Coronary artery (tissue), 2 donors: ENCODE measurements around the gene TMEM248.

Source experiments
- DNase-seq: peaks from one replicate; pipeline ENCODE4 v3.0.0-alpha.2; 2017; ENCODE audit warnings: low spot score
- H3K27ac ChIP-seq, 2 donors: fragments of 200-600 bp; sonication (generic); one replicate each; pipeline ENCODE4 v1.5.1; 2016 to 2019
- H3K4me3 ChIP-seq: fragments of 200-600 bp; sonication (generic); 2 replicates; pipeline ENCODE4 v1.5.1; 2016; ENCODE audit warnings: mild to moderate bottlenecking, moderate library complexity
- CTCF ChIP-seq: fragments of 200-600 bp; sonication (generic); IDR thresholded peaks from one replicate; pipeline ENCODE4 v1.5.1; 2019; ENCODE audit warnings: antibody characterized with exemption

The TMEM248 gene

DNA sequence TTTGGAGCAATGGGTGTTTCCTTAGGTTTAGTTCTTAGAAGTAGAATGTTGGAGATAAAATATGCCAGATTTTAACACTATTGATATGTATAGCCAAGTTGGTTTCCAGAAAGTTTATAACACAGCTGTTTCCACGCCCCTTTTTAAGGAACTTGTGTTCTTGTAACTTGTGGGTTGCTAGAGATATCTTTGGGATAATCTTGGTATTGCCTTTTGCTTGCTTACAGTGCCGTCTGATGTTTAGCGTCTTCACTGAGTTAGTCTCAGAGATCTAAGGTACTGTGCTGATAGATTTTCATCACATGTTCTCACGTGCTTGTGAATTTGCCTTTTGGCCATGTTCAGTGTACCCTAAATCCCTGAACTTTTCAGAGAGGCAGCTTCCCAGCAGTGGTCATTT, 12.4 kb downstream of the TMEM248 start:
- TF ChIP-seq CTCF: no peak
- Histone ChIP-seq H3K27ac (no peak overlapping the region), H3K4me3 (no peak overlapping the region)
- no peak for DNase-seq

- Histone ChIP-seq H3K4me3 (no peak overlapping the region), H3K27ac (no peak overlapping the region)
- DNase-seq: no peak
- no peak for TF ChIP-seq CTCF
Measured at GRCh38 chr7:66937940-66938339, 16.9 kb downstream of the TMEM248 start.

DNA sequence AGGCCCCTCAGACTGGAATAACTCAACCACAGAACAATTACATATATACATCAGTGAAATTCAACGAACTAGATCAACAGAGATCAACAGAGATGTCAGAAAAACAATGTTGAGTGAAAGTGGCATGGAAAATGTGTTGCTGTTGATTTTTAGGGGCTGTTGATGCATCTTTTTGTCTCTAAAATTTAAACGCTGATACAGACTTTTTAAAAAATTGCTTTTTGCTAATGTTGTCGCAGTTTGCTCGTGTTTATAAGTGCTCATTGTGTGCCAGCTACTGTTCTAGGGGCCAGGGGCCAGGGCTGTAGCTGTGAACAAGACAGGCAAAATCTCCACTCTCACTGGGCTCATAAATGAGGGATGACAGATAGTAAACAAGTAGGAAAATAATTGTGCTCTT, 18.3 kb downstream of the TMEM248 start:
- Histone ChIP-seq H3K27ac (no peak overlapping the region), H3K4me3 (no peak overlapping the region)
- no peak for DNase-seq
- TF ChIP-seq CTCF: no peak

DNA sequence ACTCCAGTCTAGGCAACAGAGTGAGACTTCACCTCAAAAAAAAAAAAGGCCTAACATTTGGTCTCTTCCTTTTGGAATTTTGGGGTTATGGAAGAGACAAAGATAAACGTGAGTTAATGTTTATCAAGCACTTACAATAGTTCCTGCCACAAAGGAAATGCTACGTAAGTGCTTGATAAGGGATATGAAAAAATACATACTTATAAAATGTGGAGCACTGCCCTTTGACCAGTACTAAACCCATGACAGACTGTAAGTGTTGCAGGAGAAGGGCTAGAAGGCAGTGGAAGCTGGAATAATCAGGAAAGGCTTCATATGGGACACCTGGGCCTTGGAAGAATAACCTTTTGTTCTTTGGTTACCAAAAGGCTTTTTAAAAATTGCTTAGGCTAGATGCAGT, 25.5 kb downstream of the TMEM248 start:
- no peak for DNase-seq
- Histone ChIP-seq H3K27ac (no peak overlapping the region), H3K4me3 (no peak overlapping the region)
- TF ChIP-seq CTCF: no peak

- no peak for TF ChIP-seq CTCF
- H3K27ac ChIP-seq: no peak overlapping the region
- DNase-seq: no peak
- no peak overlapping the region for H3K4me3 ChIP-seq
Measured at GRCh38 chr7:66948480-66949109, 27.6 kb downstream of the TMEM248 start.

DNA sequence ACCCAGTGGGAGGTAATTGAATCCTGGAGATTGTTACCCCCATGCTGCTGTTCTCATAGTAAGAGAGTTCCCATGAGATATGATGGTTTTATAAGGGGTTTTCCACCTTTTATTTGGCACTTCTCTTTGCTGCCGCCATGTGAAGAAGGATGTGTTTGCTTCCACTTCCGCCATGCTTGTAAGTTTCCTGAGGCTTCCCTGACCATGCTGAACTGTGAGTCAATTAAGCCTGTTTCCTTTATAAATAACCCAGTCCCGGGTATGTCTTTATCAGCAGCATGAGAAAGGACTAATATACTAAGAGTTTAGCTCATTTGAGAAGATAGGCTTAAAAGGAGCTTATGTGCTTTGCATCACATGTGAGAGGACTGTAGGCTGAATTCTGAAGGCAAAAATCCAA, 29.3 kb downstream of the TMEM248 start:
- no peak for TF ChIP-seq CTCF
- no peak for DNase-seq
- Histone ChIP-seq H3K27ac (no peak overlapping the region), H3K4me3 (no peak overlapping the region)

GRCh38 chr7:66950763-66951162, 29.7 kb downstream of the TMEM248 start:
- no peak for TF ChIP-seq CTCF
- Histone ChIP-seq H3K4me3 (no peak overlapping the region), H3K27ac (no peak overlapping the region)
- DNase-seq: no peak
